ENCODE measurements around the gene RNF144B. TPM values are rescaled to one million over a fixed set of nuclear protein-coding genes. Genes with fewer than 3 reads are reported as not detected.
A peak's percentile ranks its signal among the peaks of the same experiment; 100 is the strongest.
"Not testable (repeated sequence)": the region's sequence is repeated elsewhere in the genome, so short reads cannot be mapped to it uniquely, and the experiment has no call there.

Gene RNF144B
- total RNA-seq, 6 experiments from 2014 or later, result 7.6 to 19.1 (median 10.2) TPM

- Histone ChIP-seq H3K36me3 (no peaks in the 10 kb centered on the region), H3K9me3 (no peaks in the 10 kb centered on the region), H3K4me3 (no peak overlapping the region), H3K27me3 (no peaks in the 10 kb centered on the region), H3K27ac (no peak overlapping the region), H3K4me1 (no peaks in the 10 kb centered on the region)
- WGBS (ENCODE audit: insufficient coverage, low coverage, low lambda C conversion rate, missing lambda C conversion rate), result 62% methylated on average over 3 of the region's 3 CpGs
- intact Hi-C loops (cut with DNase I), result no loop called here
- no peak for TF ChIP-seq POLR2A (IDR thresholded peaks at IDR 0.05)
- TF ChIP-seq CTCF (IDR thresholded peaks at IDR 0.05), result no peak
- ATAC-seq, result peak in 2 of 4 donors; percentile 35 to 39
- DNase-seq, result no peak
Measured at GRCh38 chr6:18350712-18351111, 36.4 kb upstream of the RNF144B start.

- 80% methylated on average over 4 of the region's 4 CpGs for WGBS (ENCODE audit: insufficient coverage, low coverage, low lambda C conversion rate, missing lambda C conversion rate)
- H3K27me3 ChIP-seq, result no peaks in the 10 kb centered on the region
- H3K4me1 ChIP-seq, result no peaks in the 10 kb centered on the region
- intact Hi-C loops (cut with DNase I), result no loop called here
- H3K9me3 ChIP-seq, result no peaks in the 10 kb centered on the region
- H3K4me3 ChIP-seq, result no peak overlapping the region
- DNase-seq (no peak), ATAC-seq (no peak)
- no peak overlapping the region for H3K27ac ChIP-seq
- no peaks in the 10 kb centered on the region for H3K36me3 ChIP-seq
- TF ChIP-seq POLR2A (IDR thresholded peaks at IDR 0.05) (no peak), CTCF (IDR thresholded peaks at IDR 0.05) (no peak)
Measured at GRCh38 chr6:18352001-18352400, 35.1 kb upstream of the RNF144B start.

GRCh38 chr6:18352842-18353241 is 34.3 kb upstream of the RNF144B start:
- H3K4me1 ChIP-seq, result no peaks in the 10 kb centered on the region
- H3K4me3 ChIP-seq, result no peak overlapping the region
- TF ChIP-seq CTCF (IDR thresholded peaks at IDR 0.05) (no peak), POLR2A (IDR thresholded peaks at IDR 0.05) (no peak)
- no peak for DNase-seq
- H3K27ac ChIP-seq, result no peak overlapping the region
- H3K27me3 ChIP-seq, result no peaks in the 10 kb centered on the region
- intact Hi-C loops (cut with DNase I), result no loop called here
- H3K36me3 ChIP-seq, result no peaks in the 10 kb centered on the region
- 75% methylated on average over 2 of the region's 2 CpGs for WGBS (ENCODE audit: insufficient coverage, low coverage, low lambda C conversion rate, missing lambda C conversion rate)
- ATAC-seq, result no peak
- H3K9me3 ChIP-seq, result no peaks in the 10 kb centered on the region

GRCh38 chr6:18353251-18353650 is 33.9 kb upstream of the RNF144B start:
- DNase-seq (no peak), ATAC-seq (no peak)
- H3K9me3 ChIP-seq, result no peaks in the 10 kb centered on the region
- H3K36me3 ChIP-seq, result no peaks in the 10 kb centered on the region
- no peaks in the 10 kb centered on the region for H3K4me1 ChIP-seq
- 89% methylated on average over 2 of the region's 2 CpGs for WGBS (ENCODE audit: insufficient coverage, low coverage, low lambda C conversion rate, missing lambda C conversion rate)
- TF ChIP-seq POLR2A (IDR thresholded peaks at IDR 0.05), result no peak
- no peak for TF ChIP-seq CTCF (IDR thresholded peaks at IDR 0.05)
- no peaks in the 10 kb centered on the region for H3K27me3 ChIP-seq
- no peak overlapping the region for H3K4me3 ChIP-seq
- intact Hi-C loops (cut with DNase I), result no loop called here
- no peak overlapping the region for H3K27ac ChIP-seq

DNA sequence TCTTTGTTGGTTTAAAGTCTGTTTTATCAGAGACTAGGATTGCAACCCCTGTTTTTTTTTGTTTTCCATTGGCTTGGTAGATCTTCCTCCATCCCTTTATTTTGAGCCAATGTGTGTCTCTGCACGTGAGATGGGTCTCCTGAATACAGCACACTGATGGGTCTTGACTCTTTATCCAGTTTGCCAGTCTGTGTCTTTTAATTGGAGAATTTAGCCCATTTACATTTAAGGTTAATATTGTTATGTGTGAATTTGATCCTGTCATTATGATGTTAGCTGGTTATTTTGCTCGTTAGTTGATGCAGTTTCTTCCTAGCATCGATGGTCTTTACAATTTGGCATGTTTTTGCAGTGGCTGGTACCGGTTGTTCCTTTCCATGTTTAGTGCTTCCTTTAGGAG is 29.6 kb upstream of the RNF144B start:
- H3K9me3 ChIP-seq; H3K27ac ChIP-seq; H3K36me3 ChIP-seq; H3K4me3 ChIP-seq; ATAC-seq; H3K27me3 ChIP-seq; H3K4me1 ChIP-seq; DNase-seq; intact Hi-C loops (cut with DNase I): not testable (repeated sequence)
- 63% methylated on average over 3 of the region's 4 CpGs for WGBS (ENCODE audit: insufficient coverage, low coverage, low lambda C conversion rate, missing lambda C conversion rate)
